Neuronal stem cell (in vitro differentiated cells): Measurements from ENCODE around the gene HACD2.
A peak's percentile ranks its signal among the peaks of the same experiment; 100 is the strongest.

Experiments used
- DNase-seq: peaks from one replicate; pipeline ENCODE4 v3.0.0-alpha.2; 2013; ENCODE audit warnings: low spot score
- H2AFZ ChIP-seq: one replicate; pipeline ENCODE4 v1.6.1; 2013; ENCODE audit warnings: mild to moderate bottlenecking, low read length, inconsistent platforms
- H2AK5ac ChIP-seq: 2 replicates; pipeline ENCODE4 v1.6.1; 2013; ENCODE audit warnings: low read depth, mild to moderate bottlenecking, inconsistent platforms, low read length, moderate library complexity, mixed read lengths
- H2BK120ac ChIP-seq: 2 replicates; pipeline ENCODE4 v1.6.1; 2013; ENCODE audit warnings: low read depth, mild to moderate bottlenecking, inconsistent platforms, low read length, moderate library complexity, mixed read lengths
- H2BK12ac ChIP-seq: one replicate; pipeline ENCODE4 v1.6.1; 2013; ENCODE audit warnings: low read length, inconsistent platforms
- H2BK15ac ChIP-seq: 2 replicates; pipeline ENCODE4 v1.6.1; 2013; ENCODE audit warnings: mild to moderate bottlenecking, low read length, inconsistent platforms, mixed read lengths
- H2BK5ac ChIP-seq: one replicate; pipeline ENCODE4 v1.6.1; 2013; ENCODE audit warnings: inconsistent platforms, mild to moderate bottlenecking, low read length, moderate library complexity
- H3K14ac ChIP-seq: one replicate; pipeline ENCODE4 v1.6.1; 2013; ENCODE audit warnings: low read length, inconsistent platforms
- H3K18ac ChIP-seq: 2 replicates; pipeline ENCODE4 v1.6.1; 2013; ENCODE audit warnings: low read length, inconsistent platforms
- H3K23ac ChIP-seq: 2 replicates; pipeline ENCODE4 v1.6.1; 2013; ENCODE audit warnings: low read depth, mild to moderate bottlenecking, mixed read lengths, low read length, inconsistent platforms; ENCODE audit not compliant: poor library complexity
- H3K27ac ChIP-seq: replicated peaks from 3 replicates; pipeline ENCODE4 v1.5.1; 2013; ENCODE audit warnings: low read length, inconsistent platforms
- H3K27me3 ChIP-seq, 3 experiments: 2 replicates each; pipeline ENCODE4 v1.6.1; 2013; ENCODE audit warnings: low read length in 3 of 3, mild to moderate bottlenecking in 2 of 3, inconsistent platforms in 1 of 3, low read depth in 1 of 3, mixed read lengths in 1 of 3, moderate library complexity in 1 of 3; ENCODE audit not compliant: control insufficient read depth in 3 of 3, insufficient read depth in 3 of 3
- H3K36me3 ChIP-seq, 2 donors: replicated peaks in 1 of 2; 2 replicates each; pipeline ENCODE4 v1.6.1; 2013; ENCODE audit warnings: low read length in 2 of 2; ENCODE audit not compliant: control insufficient read depth in 2 of 2, insufficient read depth in 2 of 2
- H3K4ac ChIP-seq: 2 replicates; pipeline ENCODE4 v1.6.1; 2013; ENCODE audit warnings: inconsistent platforms, mild to moderate bottlenecking, low read length, moderate library complexity
- H3K4me1 ChIP-seq, 2 donors: 1 replicate in 1 of 2; 2 replicates in 1 of 2; pipeline ENCODE4 v1.6.1; 2013; ENCODE audit warnings: low read length in 2 of 2, low read depth in 1 of 2; ENCODE audit not compliant: control insufficient read depth in 2 of 2, insufficient read depth in 1 of 2
- H3K4me2 ChIP-seq: one replicate; pipeline ENCODE4 v1.6.1; 2013; ENCODE audit warnings: mild to moderate bottlenecking, low read length, inconsistent platforms; ENCODE audit not compliant: insufficient read depth, poor library complexity, severe bottlenecking
- H3K4me3 ChIP-seq, 2 donors: 2 replicates each; pipeline ENCODE4 v1.5.1; 2013; ENCODE audit warnings: low read length in 2 of 2, mild to moderate bottlenecking in 2 of 2, inconsistent platforms in 1 of 2, moderate library complexity in 1 of 2
- H3K79me1 ChIP-seq: one replicate; pipeline ENCODE4 v1.6.1; 2013; ENCODE audit warnings: low read depth, mild to moderate bottlenecking, inconsistent platforms, low read length, moderate library complexity
- H3K9ac ChIP-seq: one replicate; pipeline ENCODE4 v1.6.1; 2013; ENCODE audit warnings: mild to moderate bottlenecking, low read depth, low read length, inconsistent platforms; ENCODE audit not compliant: poor library complexity
- H3K9me3 ChIP-seq, 2 donors: replicated peaks in 1 of 2; 2 replicates each; pipeline versions ENCODE3 to v1.6.1; 2013; ENCODE audit warnings: low read length in 2 of 2, mild to moderate bottlenecking in 2 of 2, inconsistent platforms in 1 of 2, low read depth in 1 of 2, mixed read lengths in 1 of 2, moderate library complexity in 1 of 2; ENCODE audit not compliant: control insufficient read depth in 2 of 2, insufficient read depth in 1 of 2
- H4K8ac ChIP-seq: one replicate; pipeline ENCODE4 v1.6.1; 2013; ENCODE audit warnings: low read depth, mild to moderate bottlenecking, inconsistent platforms, low read length, moderate library complexity
- H4K91ac ChIP-seq: one replicate; pipeline ENCODE4 v1.6.1; 2013; ENCODE audit warnings: low read length, low read depth, mild to moderate bottlenecking, inconsistent platforms; ENCODE audit not compliant: poor library complexity
- WGBS, 2 donors: extraction: QIAGEN DNeasy Blood & Tissue Kit; methylation state at CpG; one replicate each; pipeline ENCODE4 v1.1.7; 2013; ENCODE audit warnings: missing lambda C conversion rate in 2 of 2, mixed read lengths in 1 of 2; ENCODE audit not compliant: insufficient read length in 2 of 2, insufficient replicate concordance in 1 of 2; ENCODE audit errors: extremely low coverage in 2 of 2; 5-methylcytosine and 5-hydroxymethylcytosine counted together

Gene HACD2

DNA sequence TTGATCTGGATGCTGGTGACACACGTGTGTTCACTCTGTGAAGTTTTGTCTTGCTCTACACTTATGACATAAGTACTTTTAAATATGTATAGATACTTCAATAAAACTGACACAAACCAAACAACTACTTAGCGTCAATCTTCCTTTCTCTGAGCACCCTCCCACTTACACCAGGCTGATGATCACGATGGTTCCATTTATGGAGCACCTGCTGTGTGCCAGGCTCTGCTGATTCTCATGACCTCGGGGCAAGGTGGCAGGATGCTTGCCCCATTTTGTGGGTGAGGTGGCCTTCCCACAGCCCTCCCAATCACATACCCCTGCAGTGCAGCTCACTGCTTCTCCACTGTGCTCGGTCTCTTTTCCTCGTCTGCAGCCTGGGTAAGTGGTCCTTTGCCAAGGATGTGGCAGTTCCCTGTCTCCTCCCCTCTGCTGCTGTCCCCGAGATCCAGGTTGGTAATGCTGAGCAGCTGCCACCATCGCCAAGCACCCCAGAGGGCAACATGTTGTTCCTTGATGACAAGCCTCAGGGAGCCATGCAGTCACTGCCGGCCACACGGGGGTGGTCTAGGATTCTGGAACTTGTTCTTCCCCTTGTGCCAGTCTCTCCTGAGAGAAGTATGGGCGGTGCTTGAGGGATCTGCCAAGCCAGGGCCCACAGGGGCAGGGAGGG lies 115.4 kb downstream of the HACD2 start:
- H2BK12ac ChIP-seq = no peak overlapping the region
- H3K9me3 ChIP-seq = no peaks in the 10 kb centered on the region
- no peak overlapping the region for H3K14ac ChIP-seq
- no peaks in the 10 kb centered on the region for H3K4me1 ChIP-seq
- no peak overlapping the region for H3K23ac ChIP-seq
- no peak overlapping the region for H2AK5ac ChIP-seq
- H3K4ac ChIP-seq = no peak overlapping the region
- H2AFZ ChIP-seq = no peak overlapping the region
- no peak overlapping the region for H4K91ac ChIP-seq
- H2BK5ac ChIP-seq = no peak overlapping the region
- DNase-seq = no peak
- no peak overlapping the region for H4K8ac ChIP-seq
- no peak overlapping the region for H3K27ac ChIP-seq
- no peak overlapping the region for H3K4me3 ChIP-seq
- no peak overlapping the region for H3K9ac ChIP-seq
- no peak overlapping the region for H2BK120ac ChIP-seq
- H3K36me3 ChIP-seq = no peaks in the 10 kb centered on the region
- no peak overlapping the region for H2BK15ac ChIP-seq
- WGBS, 2 donors = no CpG with 5 or more reads among the region's 11 CpGs
- no peaks in the 10 kb centered on the region for H3K79me1 ChIP-seq
- no peak overlapping the region for H3K4me2 ChIP-seq
- H3K27me3 ChIP-seq = peaks cover 0 to 22% (median 1%) of the 10 kb centered on the region in 3 experiments
- H3K18ac ChIP-seq = no peak overlapping the region

DNA sequence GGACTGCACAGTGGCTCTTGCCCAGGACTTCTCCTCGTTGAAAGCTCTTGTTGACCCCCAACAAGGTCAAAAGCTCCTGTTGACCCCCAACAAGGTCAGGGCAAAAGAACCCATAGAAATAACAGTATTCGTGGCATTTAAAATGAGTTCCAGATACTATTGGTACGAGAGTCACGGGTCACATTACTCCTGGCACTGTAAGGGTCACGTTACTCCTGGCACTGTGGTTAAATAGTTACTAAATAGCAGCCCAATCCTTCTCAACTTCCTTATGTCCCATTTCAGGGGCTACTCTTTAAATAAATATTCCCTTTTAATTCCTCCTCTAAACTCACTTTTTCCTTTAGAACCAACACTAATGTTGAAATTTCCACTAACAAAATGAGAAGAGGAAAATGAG lies 117.8 kb downstream of the HACD2 start:
- peaks cover 0 to 39% (median 1%) of the 10 kb centered on the region in 3 experiments for H3K27me3 ChIP-seq
- no peak overlapping the region for H3K4me2 ChIP-seq
- no peak overlapping the region for H3K14ac ChIP-seq
- H3K4ac ChIP-seq = no peak overlapping the region
- no peak overlapping the region for H3K18ac ChIP-seq
- DNase-seq = no peak
- no peaks in the 10 kb centered on the region for H3K4me1 ChIP-seq
- no CpG with 5 or more reads among the region's 5 CpGs for WGBS, 2 donors
- no peak overlapping the region for H2BK5ac ChIP-seq
- no peak overlapping the region for H2AK5ac ChIP-seq
- H3K27ac ChIP-seq = no peak overlapping the region
- H3K9me3 ChIP-seq = no peaks in the 10 kb centered on the region
- H3K23ac ChIP-seq = no peak overlapping the region
- H3K36me3 ChIP-seq = no peaks in the 10 kb centered on the region
- no peak overlapping the region for H3K9ac ChIP-seq
- no peaks in the 10 kb centered on the region for H3K79me1 ChIP-seq
- H2BK120ac ChIP-seq = no peak overlapping the region
- no peak overlapping the region for H4K91ac ChIP-seq
- no peak overlapping the region for H2AFZ ChIP-seq
- H2BK12ac ChIP-seq = no peak overlapping the region
- no peak overlapping the region for H3K4me3 ChIP-seq
- H2BK15ac ChIP-seq = no peak overlapping the region
- no peak overlapping the region for H4K8ac ChIP-seq

DNA sequence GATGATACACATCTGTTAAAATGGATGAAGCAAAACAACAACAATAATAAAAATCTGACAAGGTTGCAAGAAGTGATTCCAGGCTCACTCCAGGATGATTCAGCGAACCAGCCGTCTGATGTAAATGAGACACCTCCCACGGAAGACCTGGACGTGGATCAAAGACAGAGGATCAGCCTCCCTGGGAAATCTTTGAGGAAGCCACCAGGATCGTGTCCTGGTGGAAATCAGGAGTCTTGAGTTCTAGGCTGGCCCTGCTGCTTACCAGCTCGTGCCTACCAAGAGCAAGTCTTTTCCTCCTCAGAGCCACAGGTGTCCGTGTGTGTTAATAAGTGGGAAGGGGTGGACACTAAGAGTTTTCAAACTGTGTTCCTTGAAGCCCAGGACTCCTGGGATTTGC lies 120.6 kb downstream of the HACD2 start:
- Histone ChIP-seq H2BK120ac (no peak overlapping the region), H3K4me3 (no peak overlapping the region), H3K23ac (no peak overlapping the region), H2BK15ac (no peak overlapping the region), H3K27me3 (peaks cover 0 to 46% (median 1%) of the 10 kb centered on the region in 3 experiments), H2AK5ac (no peak overlapping the region), H3K9ac (no peak overlapping the region), H2BK5ac (no peak overlapping the region), H3K4me1 (peaks cover 4 to 6% of the 10 kb centered on the region in 2 donors), H2BK12ac (no peak overlapping the region), H3K27ac (no peak overlapping the region), H4K91ac (no peak overlapping the region), H3K79me1 (no peaks in the 10 kb centered on the region), H2AFZ (no peak overlapping the region), H3K4ac (no peak overlapping the region), H3K14ac (no peak overlapping the region), H3K18ac (no peak overlapping the region), H3K9me3 (no peaks in the 10 kb centered on the region), H4K8ac (no peak overlapping the region), H3K36me3 (no peaks in the 10 kb centered on the region), H3K4me2 (no peak overlapping the region)
- no CpG with 5 or more reads among the region's 7 CpGs for WGBS, 2 donors
- no peak for DNase-seq

DNA sequence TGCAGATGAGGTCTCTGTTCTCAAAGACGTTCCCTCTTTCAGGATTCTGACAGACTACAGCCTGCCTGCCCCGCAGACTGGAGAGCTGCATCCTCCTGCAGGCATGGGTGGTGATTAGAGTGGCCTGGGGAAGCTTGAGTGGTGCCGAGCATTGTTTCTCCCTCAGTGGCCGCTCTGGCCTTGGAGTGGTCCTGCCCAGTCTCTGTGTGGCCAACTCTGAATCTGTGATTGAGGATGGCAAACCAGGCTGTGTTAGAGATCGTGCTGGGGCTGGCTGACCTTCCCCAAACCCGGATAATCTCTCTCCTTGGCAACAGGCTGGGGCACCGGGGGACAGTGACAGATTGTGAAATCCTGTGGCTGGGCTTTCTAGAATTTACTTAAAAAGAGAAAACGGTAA lies 125.0 kb downstream of the HACD2 start:
- no CpG with 5 or more reads among the region's 8 CpGs for WGBS, 2 donors
- H4K91ac ChIP-seq = no peak overlapping the region
- no peaks in the 10 kb centered on the region for H3K9me3 ChIP-seq
- DNase-seq = peak; percentile 11
- H3K79me1 ChIP-seq = no peaks in the 10 kb centered on the region
- H3K4me2 ChIP-seq = no peak overlapping the region
- H2BK12ac ChIP-seq = no peak overlapping the region
- H2AFZ ChIP-seq = peak overlapping the region; percentile 50
- no peak overlapping the region for H2BK15ac ChIP-seq
- no peak overlapping the region for H2BK120ac ChIP-seq
- no peak overlapping the region for H3K14ac ChIP-seq
- no peak overlapping the region for H4K8ac ChIP-seq
- H2AK5ac ChIP-seq = no peak overlapping the region
- no peaks in the 10 kb centered on the region for H3K36me3 ChIP-seq
- H3K27ac ChIP-seq = no peak overlapping the region
- H3K9ac ChIP-seq = no peak overlapping the region
- no peak overlapping the region for H3K4me3 ChIP-seq
- no peak overlapping the region for H2BK5ac ChIP-seq
- H3K4me1 ChIP-seq = peaks cover 4 to 6% of the 10 kb centered on the region in 2 donors
- peak overlapping the region; percentile 39 for H3K18ac ChIP-seq
- no peak overlapping the region for H3K23ac ChIP-seq
- no peak overlapping the region for H3K4ac ChIP-seq
- H3K27me3 ChIP-seq = peaks cover 0 to 63% (median 0%) of the 10 kb centered on the region in 3 experiments
